ENCODE data around the gene R3HDM2. TPM values are rescaled to one million over a fixed set of nuclear protein-coding genes. Genes with fewer than 3 reads are reported as not detected.

The R3HDM2 gene
- total RNA-seq, 4 donors from 2014 or later: 26.3 to 56.9 (median 33.3) TPM

- Histone ChIP-seq H3K4me1 (peaks cover 0 to 20% (median 7%) of the 10 kb centered on the region in 4 donors), H3K4me3 (no peak overlapping the region), H3K27me3 (peaks cover 23% of the 10 kb centered on the region), H3K27ac (no peak overlapping the region), H3K9me3 (no peaks in the 10 kb centered on the region), H3K36me3 (no peaks in the 10 kb centered on the region)
- WGBS, 2 donors (ENCODE audit: low coverage in 1 of 2): 81 to 93% methylated on average over 2 to 12 of the region's 12 CpGs
- TF ChIP-seq POLR2A (IDR thresholded peaks at IDR 0.05) (no peak), POLR2AphosphoS5 (IDR thresholded peaks at IDR 0.05) (no peak), EP300 (IDR thresholded peaks at IDR 0.05; ENCODE audit: low read depth) (no peak), CTCF (IDR thresholded peaks at IDR 0.05) (no peak)
- in situ Hi-C loops (cut with MboI; ENCODE audit: low pct_ligation_motif_present in 1 of 4, low pct_unique_long_range_greater_than_20kb in 1 of 4, low sequenced_read_pairs in 3 of 4) (loop anchor here in 1 of 4 donors (5.0 kb wide), 1 partner anchor 160 kb away; no protein-coding TSS in a partner anchor), intact Hi-C loops (cut with DNase I; ENCODE audit: low total_unique reads) (no loop called here)
- DNase-seq: no peak
Measured at GRCh38 chr12:57467212-57467874, 36.5 kb upstream of the R3HDM2 start.

GRCh38 chr12:57465747-57466505 lies 35.1 kb upstream of the R3HDM2 start:
- Histone ChIP-seq H3K36me3 (no peaks in the 10 kb centered on the region), H3K4me3 (no peak overlapping the region), H3K4me1 (peaks cover 5 to 27% (median 17%) of the 10 kb centered on the region in 4 donors), H3K27ac (no peak overlapping the region), H3K9me3 (no peaks in the 10 kb centered on the region), H3K27me3 (peaks cover 29% of the 10 kb centered on the region)
- DNase-seq: no peak
- intact Hi-C loops (cut with DNase I; ENCODE audit: low total_unique reads): no loop called here
- TF ChIP-seq EP300 (IDR thresholded peaks at IDR 0.05; ENCODE audit: low read depth) (no peak), POLR2A (IDR thresholded peaks at IDR 0.05) (no peak), POLR2AphosphoS5 (IDR thresholded peaks at IDR 0.05) (no peak), CTCF (IDR thresholded peaks at IDR 0.05) (no peak)
- in situ Hi-C loops (cut with MboI; ENCODE audit: low pct_ligation_motif_present in 1 of 4, low pct_unique_long_range_greater_than_20kb in 1 of 4, low sequenced_read_pairs in 3 of 4): loop anchor here in 1 of 4 donors (5.0 kb wide), 1 partner anchor 161 kb away; no protein-coding TSS in a partner anchor
- WGBS, 2 donors (ENCODE audit: low coverage in 1 of 2): 75 to 79% methylated on average over 8 to 14 of the region's 14 CpGs

- no peak for DNase-seq
- no peaks in the 10 kb centered on the region for H3K9me3 ChIP-seq
- H3K27ac ChIP-seq: no peak overlapping the region
- peaks cover 36% of the 10 kb centered on the region for H3K27me3 ChIP-seq
- H3K4me1 ChIP-seq: peaks cover 12 to 28% (median 22%) of the 10 kb centered on the region in 4 donors
- in situ Hi-C loops (cut with MboI; ENCODE audit: low pct_ligation_motif_present in 1 of 4, low pct_unique_long_range_greater_than_20kb in 1 of 4, low sequenced_read_pairs in 3 of 4): loop anchor here in 1 of 4 donors (5.0 kb wide), 1 partner anchor 162 kb away; no protein-coding TSS in a partner anchor
- intact Hi-C loops (cut with DNase I; ENCODE audit: low total_unique reads): no loop called here
- no peak for TF ChIP-seq POLR2A (IDR thresholded peaks at IDR 0.05)
- TF ChIP-seq EP300 (IDR thresholded peaks at IDR 0.05; ENCODE audit: low read depth): no peak
- no peak for TF ChIP-seq CTCF (IDR thresholded peaks at IDR 0.05)
- TF ChIP-seq POLR2AphosphoS5 (IDR thresholded peaks at IDR 0.05): no peak
- no peak overlapping the region for H3K4me3 ChIP-seq
- WGBS, 2 donors (ENCODE audit: low coverage in 1 of 2): 71 to 85% methylated on average over 2 to 6 of the region's 6 CpGs
- no peaks in the 10 kb centered on the region for H3K36me3 ChIP-seq
Measured at GRCh38 chr12:57465030-57465746, 34.3 kb upstream of the R3HDM2 start.

- in situ Hi-C loops (cut with MboI; ENCODE audit: low pct_ligation_motif_present in 1 of 4, low pct_unique_long_range_greater_than_20kb in 1 of 4, low sequenced_read_pairs in 3 of 4) (no loop called here), intact Hi-C loops (cut with DNase I; ENCODE audit: low total_unique reads) (no loop called here)
- DNase-seq: no peak
- no peak overlapping the region for H3K27ac ChIP-seq
- H3K4me1 ChIP-seq: peaks cover 12 to 32% (median 28%) of the 10 kb centered on the region in 4 donors
- peaks cover 38% of the 10 kb centered on the region for H3K27me3 ChIP-seq
- H3K36me3 ChIP-seq: no peaks in the 10 kb centered on the region
- WGBS, 2 donors (ENCODE audit: low coverage in 1 of 2): 89 to 100% methylated on average over 3 to 12 of the region's 12 CpGs
- no peaks in the 10 kb centered on the region for H3K9me3 ChIP-seq
- no peak for TF ChIP-seq POLR2A (IDR thresholded peaks at IDR 0.05)
- TF ChIP-seq CTCF (IDR thresholded peaks at IDR 0.05): no peak
- TF ChIP-seq POLR2AphosphoS5 (IDR thresholded peaks at IDR 0.05): no peak
- TF ChIP-seq EP300 (IDR thresholded peaks at IDR 0.05; ENCODE audit: low read depth): no peak
- H3K4me3 ChIP-seq: no peak overlapping the region
Measured at GRCh38 chr12:57464569-57464968, 33.7 kb upstream of the R3HDM2 start.

All from transverse colon (tissue), 4 donors.